ENCODE measurements around the gene DLL3. TPM values are rescaled to one million over a fixed set of nuclear protein-coding genes. Genes with fewer than 3 reads are reported as not detected.

DLL3 gene
- 4.9 to 10.9 TPM (median 10.4 TPM) in 5 replicates for total RNA-seq (2022; extraction: Qiagen RNA extraction; ENCODE audit: low read depth)

GRCh38 chr19:39498798-39499642 lies at the start of gene DLL3:
Gene DLL3 (plus strand): TSS chr19:39498947. CDS start chr19:39498975, 28 bp downstream.

DNA sequence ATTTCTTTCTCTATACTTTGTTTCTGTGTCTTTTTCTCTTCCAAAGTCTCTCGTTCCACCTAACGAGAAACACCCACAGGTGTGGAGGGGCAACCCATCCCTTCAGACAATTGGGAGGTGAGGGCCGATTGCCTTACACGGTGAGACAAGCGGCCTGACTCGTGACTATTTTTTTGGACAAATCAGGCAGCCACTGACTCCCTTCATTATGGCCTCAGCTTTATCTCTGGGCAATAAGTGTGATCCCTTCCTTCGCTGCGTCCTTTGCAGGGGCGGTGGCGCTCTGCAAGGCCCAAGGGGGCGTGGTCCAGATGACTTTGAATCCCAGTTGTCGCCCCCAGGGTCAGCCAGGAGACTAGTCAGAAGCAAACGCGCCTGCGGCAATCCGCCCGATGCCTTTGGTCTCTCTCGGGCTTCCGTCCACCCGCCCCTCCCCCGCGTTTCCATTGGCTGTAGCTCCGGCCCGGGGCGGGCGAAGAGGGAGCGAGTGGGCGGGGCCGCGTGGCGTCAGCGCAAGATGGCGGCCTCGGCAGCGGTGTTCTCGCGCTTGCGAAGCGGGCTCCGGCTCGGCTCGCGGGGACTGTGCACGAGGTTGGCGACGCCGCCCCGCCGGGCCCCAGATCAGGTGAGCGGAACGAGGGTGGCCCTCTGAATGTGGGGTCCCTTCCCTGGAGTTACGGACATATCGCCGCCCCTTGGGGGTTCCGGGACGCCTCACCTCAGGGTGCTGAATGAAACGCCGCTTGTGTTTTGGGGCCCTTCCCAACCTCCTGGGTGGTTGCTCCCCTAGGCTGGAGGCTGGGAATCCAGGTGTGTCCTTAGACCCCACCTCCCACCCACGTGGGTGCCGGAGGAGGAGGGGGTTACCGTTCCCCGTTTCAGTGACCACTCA lies 18.2 kb upstream of the DLL3 start, which contains the start of gene TIMM50:
Gene TIMM50, plus strand, starts transcription at position 502 of the 892 bp plus-strand sequence. Its CDS starts 16 bp downstream, at position 518.

GRCh38 chr19:39514840-39515550 lies 16.2 kb downstream of the DLL3 start, which contains the start of gene SELENOV:
Gene SELENOV (plus strand): TSS chr19:39515139. CDS start chr19:39515213, 74 bp downstream.

GRCh38 chr19:39532233-39533002 lies 33.7 kb downstream of the DLL3 start, which contains the start of gene EID2B:
Gene EID2B (minus strand): TSS chr19:39532852. CDS start chr19:39532802, 50 bp downstream.

DNA sequence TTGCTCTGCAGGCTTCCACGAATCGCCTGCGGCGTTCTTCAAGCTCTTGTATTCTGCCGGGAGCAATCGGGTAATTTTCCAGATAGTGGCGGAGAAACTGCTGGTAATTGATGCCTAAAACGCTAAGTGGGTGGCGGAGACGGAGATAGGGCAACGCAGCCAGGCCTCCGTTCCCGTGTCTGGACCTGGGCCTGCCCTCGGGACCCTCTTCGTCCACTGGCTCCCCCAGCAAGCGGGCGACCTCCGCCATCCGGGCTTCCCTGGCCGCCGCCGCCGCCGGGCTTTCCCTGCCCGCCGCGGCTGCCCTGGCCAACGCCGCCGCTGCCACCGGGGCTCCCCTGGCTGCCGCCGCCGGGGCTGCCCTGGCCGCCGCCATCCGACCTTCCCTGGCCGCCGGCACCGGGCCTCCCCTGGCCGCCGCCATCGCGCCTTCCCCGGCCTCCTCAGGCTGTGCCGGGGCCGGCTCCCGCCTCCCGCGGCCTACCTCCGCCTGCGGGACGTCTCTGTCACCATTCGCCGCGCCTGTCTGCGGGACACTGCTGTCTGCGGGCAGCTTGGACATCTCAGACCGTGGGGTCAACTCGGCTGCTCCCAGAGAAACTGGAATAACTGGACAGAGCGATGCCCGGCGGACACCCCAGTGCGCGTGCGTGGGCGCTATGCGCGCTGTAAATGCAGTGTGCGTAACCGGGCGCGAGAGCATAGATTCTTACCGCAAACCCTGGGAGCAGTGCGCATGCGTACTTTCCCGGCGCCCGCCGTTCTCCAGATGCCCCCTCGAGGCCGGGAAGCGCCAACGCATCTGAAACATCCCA lies 41.0 kb downstream of the DLL3 start, which contains the start of gene EID2:
Gene EID2, minus strand, starts transcription at position 644 of the 815 bp plus-strand sequence. Its CDS starts 82 bp downstream, at position 562.

Other genes starting within 250 kb of the DLL3 start
- gene IFNL2, start 230.6 kb upstream of the DLL3 start, total RNA-seq (2022; extraction: Qiagen RNA extraction; ENCODE audit: low read depth): not detected in 5 replicates
- 0.15 to 0.28 TPM (median 0.27 TPM) in 3 of 5 replicates, not detected in the others for gene IFNL1, start 202.5 kb upstream of the DLL3 start, total RNA-seq (2022; extraction: Qiagen RNA extraction; ENCODE audit: low read depth)
- 7.6 to 14.2 TPM (median 10.9 TPM) in 5 replicates for gene LRFN1, start 178.1 kb upstream of the DLL3 start, total RNA-seq (2022; extraction: Qiagen RNA extraction; ENCODE audit: low read depth)
- 0.24 to 0.83 TPM (median 0.45 TPM) in 5 replicates for gene GMFG, start 162.9 kb upstream of the DLL3 start, total RNA-seq (2022; extraction: Qiagen RNA extraction; ENCODE audit: low read depth)
- gene SAMD4B, start 156.5 kb upstream of the DLL3 start, total RNA-seq (2022; extraction: Qiagen RNA extraction; ENCODE audit: low read depth): 124 to 189 TPM (median 173 TPM) in 5 replicates
- 62.8 to 77.0 TPM (median 70.6 TPM) in 5 replicates for gene PAF1, start 107.8 kb upstream of the DLL3 start, total RNA-seq (2022; extraction: Qiagen RNA extraction; ENCODE audit: low read depth)
- 64.5 to 67.1 TPM (median 65.6 TPM) in 5 replicates for gene MED29, start 107.6 kb upstream of the DLL3 start, total RNA-seq (2022; extraction: Qiagen RNA extraction; ENCODE audit: low read depth)
- gene ZFP36, start 92.1 kb upstream of the DLL3 start, total RNA-seq (2022; extraction: Qiagen RNA extraction; ENCODE audit: low read depth): 52.1 to 60.7 TPM (median 57.1 TPM) in 5 replicates
- 38.8 to 65.0 TPM (median 54.8 TPM) in 5 replicates for gene PLEKHG2, start 86.3 kb upstream of the DLL3 start, total RNA-seq (2022; extraction: Qiagen RNA extraction; ENCODE audit: low read depth)
- 6,546 to 7,499 TPM (median 7,130 TPM) in 5 replicates for gene RPS16, start 63.0 kb upstream of the DLL3 start, total RNA-seq (2022; extraction: Qiagen RNA extraction; ENCODE audit: low read depth)
- 175 to 216 TPM (median 185 TPM) in 5 replicates for gene SUPT5H, start 53.4 kb upstream of the DLL3 start, total RNA-seq (2022; extraction: Qiagen RNA extraction; ENCODE audit: low read depth)
- gene TIMM50, start 18.1 kb upstream of the DLL3 start, total RNA-seq (2022; extraction: Qiagen RNA extraction; ENCODE audit: low read depth): 173 to 234 TPM (median 221 TPM) in 5 replicates
- not detected in 5 replicates for gene SELENOV, start 16.2 kb downstream of the DLL3 start, total RNA-seq (2022; extraction: Qiagen RNA extraction; ENCODE audit: low read depth)
- gene EID2B, start 33.9 kb downstream of the DLL3 start, total RNA-seq (2022; extraction: Qiagen RNA extraction; ENCODE audit: low read depth): 6.4 to 12.9 TPM (median 7.5 TPM) in 5 replicates
- 35.7 to 47.6 TPM (median 43.3 TPM) in 5 replicates for gene EID2, start 41.2 kb downstream of the DLL3 start, total RNA-seq (2022; extraction: Qiagen RNA extraction; ENCODE audit: low read depth)
- gene LGALS13, start 103.6 kb downstream of the DLL3 start, total RNA-seq (2022; extraction: Qiagen RNA extraction; ENCODE audit: low read depth): not detected in 5 replicates
- gene LGALS16, start 157.0 kb downstream of the DLL3 start, total RNA-seq (2022; extraction: Qiagen RNA extraction; ENCODE audit: low read depth): not detected in 5 replicates
- gene LGALS14, start 205.5 kb downstream of the DLL3 start, total RNA-seq (2022; extraction: Qiagen RNA extraction; ENCODE audit: low read depth): not detected in 5 replicates
- gene CLC, start 239.1 kb downstream of the DLL3 start, total RNA-seq (2022; extraction: Qiagen RNA extraction; ENCODE audit: low read depth): not detected in 5 replicates

All from A549 treated with DMSO at 1 μM for 4 hours (cell line).